NT2/D1 (cell line): Measurements from ENCODE around the gene ZC3H12D.

Experiments used
- DNase-seq: peaks from one replicate; pipeline ENCODE4 v3.0.0-alpha.2; 2011; ENCODE audit warnings: low read depth, low spot score
- H3K27me3 ChIP-seq: 2 replicates; pipeline ENCODE4 v1.6.0; 2011; ENCODE audit warnings: mild to moderate bottlenecking; ENCODE audit not compliant: insufficient read length, insufficient read depth
- H3K36me3 ChIP-seq: 2 replicates; pipeline ENCODE4 v1.6.1; 2011; ENCODE audit warnings: mild to moderate bottlenecking, low read length, mixed read lengths; ENCODE audit not compliant: insufficient read depth, insufficient read length
- H3K4me1 ChIP-seq: 2 replicates; pipeline ENCODE4 v1.5.1; 2011; ENCODE audit not compliant: insufficient read depth, insufficient read length
- H3K4me3 ChIP-seq: 2 replicates; pipeline ENCODE4 v1.5.1; 2011; ENCODE audit warnings: low read depth; ENCODE audit not compliant: insufficient read length
- H3K9ac ChIP-seq: 2 replicates; pipeline ENCODE4 v1.6.0; 2011; ENCODE audit warnings: low read depth; ENCODE audit not compliant: insufficient read length
- H3K9me3 ChIP-seq: 2 replicates; pipeline ENCODE4 v1.5.1; 2011; ENCODE audit warnings: mild to moderate bottlenecking, low read length; ENCODE audit not compliant: insufficient read depth
- SUZ12 ChIP-seq: IDR thresholded peaks from 2 replicates; pipeline ENCODE4 v1.6.1; 2011; ENCODE audit not compliant: insufficient read length, insufficient read depth; ENCODE audit errors: extremely low read depth
- YY1 ChIP-seq: IDR thresholded peaks from 2 replicates; pipeline ENCODE4 v1.6.1; 2011; ENCODE audit not compliant: insufficient read length, insufficient read depth
- ZNF274 ChIP-seq: IDR thresholded peaks from 2 replicates; pipeline ENCODE4 v1.6.1; 2011; ENCODE audit warnings: mild to moderate bottlenecking, low read depth, low read length

Gene ZC3H12D

GRCh38 chr6:149484733-149485700 is at the start of gene ZC3H12D:
Gene ZC3H12D (minus strand): TSS chr6:149485014. CDS start chr6:149474543, 10,471 bp downstream.
- H3K9me3 ChIP-seq, result no peaks in the 10 kb centered on the region
- no peak for DNase-seq
- H3K36me3 ChIP-seq, result no peaks in the 10 kb centered on the region
- no peak for TF ChIP-seq ZNF274
- TF ChIP-seq YY1, result no peak
- TF ChIP-seq SUZ12, result no peak
- H3K4me3 ChIP-seq, result no peak within 1 kb of the TSS
- no peaks in the 10 kb centered on the region for H3K27me3 ChIP-seq
- H3K4me1 ChIP-seq, result peaks cover 4% of the 10 kb centered on the region
- no peak within 1 kb of the TSS for H3K9ac ChIP-seq

GRCh38 chr6:149529650-149530049 is 44.8 kb upstream of the ZC3H12D start:
- Histone ChIP-seq H3K9me3 (no peaks in the 10 kb centered on the region), H3K36me3 (peaks cover 54% of the 10 kb centered on the region), H3K27me3 (no peaks in the 10 kb centered on the region), H3K9ac (no peak overlapping the region), H3K4me3 (no peak overlapping the region), H3K4me1 (no peaks in the 10 kb centered on the region)
- DNase-seq, result no peak
- no peak for TF ChIP-seq YY1
- no peak for TF ChIP-seq ZNF274
- no peak for TF ChIP-seq SUZ12

DNA sequence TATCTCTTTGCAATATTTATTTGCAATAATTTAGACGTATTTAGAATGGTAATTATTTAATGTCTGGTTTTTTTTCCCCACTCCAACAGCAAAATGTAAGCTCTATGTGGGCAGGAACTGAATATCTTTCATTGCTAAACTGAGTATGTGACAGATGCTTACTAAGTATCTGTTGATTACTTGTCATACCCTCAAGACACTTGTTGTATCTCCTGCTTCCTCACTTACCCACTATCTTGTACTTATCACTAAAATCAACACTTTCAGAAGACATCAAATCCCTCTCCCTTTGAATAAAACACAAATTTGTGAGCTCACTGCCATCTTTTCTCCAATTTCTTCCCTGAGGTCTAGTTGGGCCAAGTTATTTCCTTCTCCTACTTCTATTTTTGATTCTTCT is 30.7 kb upstream of the ZC3H12D start:
- DNase-seq, result no peak
- Histone ChIP-seq H3K27me3 (no peaks in the 10 kb centered on the region), H3K4me3 (no peak overlapping the region), H3K9me3 (no peaks in the 10 kb centered on the region), H3K9ac (no peak overlapping the region), H3K4me1 (no peaks in the 10 kb centered on the region), H3K36me3 (peaks cover 41% of the 10 kb centered on the region)
- TF ChIP-seq YY1 (no peak), SUZ12 (no peak), ZNF274 (no peak)

- Histone ChIP-seq H3K27me3 (no peaks in the 10 kb centered on the region), H3K9ac (no peak overlapping the region), H3K9me3 (no peaks in the 10 kb centered on the region), H3K4me3 (no peak overlapping the region), H3K36me3 (peaks cover 27% of the 10 kb centered on the region), H3K4me1 (no peaks in the 10 kb centered on the region)
- TF ChIP-seq ZNF274 (no peak), YY1 (no peak), SUZ12 (no peak)
- DNase-seq, result no peak
These were observed 29.1 kb upstream of the ZC3H12D start for GRCh38 chr6:149513915-149514314.

DNA sequence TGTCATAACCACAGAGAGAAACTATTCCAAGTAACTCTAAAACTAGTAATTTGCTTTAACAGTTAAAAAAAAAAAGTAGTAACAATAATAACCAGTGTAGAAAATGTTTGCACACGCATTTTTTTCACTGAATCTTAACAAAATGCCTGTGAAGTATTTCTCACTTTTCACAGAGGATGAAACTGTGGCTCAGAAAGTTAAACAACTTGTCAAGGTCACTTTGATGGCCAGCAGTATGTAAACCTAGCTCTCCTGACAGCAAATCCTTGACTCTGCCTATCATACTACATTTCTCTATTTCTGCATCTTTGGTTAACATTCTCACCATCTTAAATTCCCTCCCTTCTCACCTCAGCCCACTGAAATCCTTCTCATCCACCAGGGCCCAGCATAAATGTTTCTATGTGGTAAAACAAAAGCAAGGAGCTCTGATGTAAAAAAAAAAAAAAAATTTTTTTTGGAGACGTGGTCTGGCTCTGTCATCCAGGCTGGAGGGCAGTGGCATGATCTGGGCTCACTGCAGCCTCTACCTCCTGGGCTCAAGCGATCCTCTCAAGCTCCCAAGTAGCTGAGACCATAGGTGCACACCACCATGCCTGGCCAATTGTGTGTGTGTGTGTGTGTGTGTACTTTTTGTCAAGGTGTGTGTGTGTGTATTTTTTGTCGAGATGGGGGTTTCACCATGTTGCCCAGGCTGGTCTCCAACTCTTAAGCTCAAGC is 26.1 kb upstream of the ZC3H12D start:
- H3K36me3 ChIP-seq, result peaks cover 18% of the 10 kb centered on the region
- no peak overlapping the region for H3K9ac ChIP-seq
- DNase-seq, result no peak
- H3K27me3 ChIP-seq, result no peaks in the 10 kb centered on the region
- no peak for TF ChIP-seq SUZ12
- TF ChIP-seq ZNF274, result no peak
- TF ChIP-seq YY1, result no peak
- no peaks in the 10 kb centered on the region for H3K4me1 ChIP-seq
- H3K4me3 ChIP-seq, result no peak overlapping the region
- no peaks in the 10 kb centered on the region for H3K9me3 ChIP-seq

DNA sequence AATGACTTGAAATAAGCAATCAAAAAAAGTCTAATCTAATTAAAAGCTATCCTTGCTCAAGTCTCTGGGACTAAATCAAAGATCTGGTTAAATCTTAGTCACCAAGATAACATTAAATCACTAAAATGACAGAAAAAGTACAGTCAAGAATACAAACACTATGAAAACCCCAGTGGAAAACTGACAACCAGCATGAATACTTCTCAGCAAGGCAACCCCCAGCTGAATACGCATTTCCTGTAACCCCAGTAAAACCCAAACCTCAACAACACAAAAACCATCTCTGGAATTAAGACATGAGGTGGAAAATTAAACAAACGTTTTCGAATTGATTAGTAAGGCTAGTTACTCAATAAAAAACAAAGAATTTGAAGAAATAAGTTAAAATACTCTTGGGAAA is 23.7 kb upstream of the ZC3H12D start:
- H3K9ac ChIP-seq, result no peak overlapping the region

DNA sequence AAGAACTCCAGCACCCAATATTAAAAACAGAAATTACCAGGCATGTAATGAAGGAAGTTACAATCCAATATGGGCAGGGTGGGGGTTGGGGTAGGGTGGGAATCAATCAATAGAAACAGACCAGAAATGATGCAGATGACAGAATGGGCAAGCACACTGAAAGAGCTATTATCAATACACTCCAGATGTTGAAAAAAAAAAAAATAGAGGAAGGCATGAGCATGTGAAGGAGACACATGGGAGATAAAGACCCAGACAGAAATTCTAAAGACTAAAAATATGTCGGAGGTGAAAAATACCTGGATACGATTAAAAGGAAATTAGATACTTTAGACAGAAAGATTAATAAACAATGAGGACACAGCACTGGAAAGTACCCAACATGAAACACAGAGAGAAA is 19.1 kb upstream of the ZC3H12D start:
- no peak overlapping the region for H3K9ac ChIP-seq
- DNase-seq, result no peak
- no peak overlapping the region for H3K4me3 ChIP-seq
- H3K27me3 ChIP-seq, result no peaks in the 10 kb centered on the region
- H3K4me1 ChIP-seq, result no peaks in the 10 kb centered on the region
- H3K36me3 ChIP-seq, result peaks cover 25% of the 10 kb centered on the region
- no peak for TF ChIP-seq SUZ12
- TF ChIP-seq YY1, result no peak
- no peak for TF ChIP-seq ZNF274
- no peaks in the 10 kb centered on the region for H3K9me3 ChIP-seq

More for the DNA sequence above, 23.7 kb upstream of the ZC3H12D start:
- Histone ChIP-seq H3K4me1 (no peaks in the 10 kb centered on the region), H3K36me3 (peaks cover 35% of the 10 kb centered on the region), H3K9me3 (no peaks in the 10 kb centered on the region), H3K4me3 (no peak overlapping the region), H3K27me3 (no peaks in the 10 kb centered on the region)
- no peak for TF ChIP-seq YY1
- DNase-seq, result no peak
